Effector memory CD4-positive, alpha-beta T cell (primary cell): ENCODE measurements around the gene IDUA.

ENCODE experiments used
- DNase-seq, 3 donors: peaks; one replicate each; pipeline ENCODE4 v3.0.0-alpha.2; 2020
- H3K27ac ChIP-seq: 2 replicates; pipeline ENCODE4 v1.7.0; 2013; ENCODE audit warnings: mild to moderate bottlenecking, low read length, moderate library complexity; ENCODE audit not compliant: insufficient read depth, poor library complexity, severe bottlenecking
- H3K27me3 ChIP-seq: replicated peaks from 2 replicates; pipeline ENCODE4 v1.7.0; 2013; ENCODE audit warnings: mild to moderate bottlenecking, low read length; ENCODE audit not compliant: insufficient read depth, control insufficient read depth, poor library complexity, severe bottlenecking
- H3K36me3 ChIP-seq: 2 replicates; pipeline ENCODE4 v1.7.0; 2013; ENCODE audit warnings: mild to moderate bottlenecking, low read length, moderate library complexity; ENCODE audit not compliant: control insufficient read depth, insufficient read depth
- H3K4me1 ChIP-seq: 2 replicates; pipeline ENCODE4 v1.7.0; 2013; ENCODE audit warnings: low read length, mild to moderate bottlenecking; ENCODE audit not compliant: control insufficient read depth, insufficient read depth, poor library complexity, severe bottlenecking
- H3K4me3 ChIP-seq: 2 replicates; pipeline ENCODE4 v1.7.0; 2013; ENCODE audit warnings: low read length, low read depth, mild to moderate bottlenecking; ENCODE audit not compliant: insufficient read depth, poor library complexity, severe bottlenecking
- H3K9me3 ChIP-seq: 2 replicates; pipeline ENCODE4 v1.7.0; 2013; ENCODE audit warnings: mild to moderate bottlenecking, low read length, moderate library complexity; ENCODE audit not compliant: control insufficient read depth

The IDUA gene

DNA sequence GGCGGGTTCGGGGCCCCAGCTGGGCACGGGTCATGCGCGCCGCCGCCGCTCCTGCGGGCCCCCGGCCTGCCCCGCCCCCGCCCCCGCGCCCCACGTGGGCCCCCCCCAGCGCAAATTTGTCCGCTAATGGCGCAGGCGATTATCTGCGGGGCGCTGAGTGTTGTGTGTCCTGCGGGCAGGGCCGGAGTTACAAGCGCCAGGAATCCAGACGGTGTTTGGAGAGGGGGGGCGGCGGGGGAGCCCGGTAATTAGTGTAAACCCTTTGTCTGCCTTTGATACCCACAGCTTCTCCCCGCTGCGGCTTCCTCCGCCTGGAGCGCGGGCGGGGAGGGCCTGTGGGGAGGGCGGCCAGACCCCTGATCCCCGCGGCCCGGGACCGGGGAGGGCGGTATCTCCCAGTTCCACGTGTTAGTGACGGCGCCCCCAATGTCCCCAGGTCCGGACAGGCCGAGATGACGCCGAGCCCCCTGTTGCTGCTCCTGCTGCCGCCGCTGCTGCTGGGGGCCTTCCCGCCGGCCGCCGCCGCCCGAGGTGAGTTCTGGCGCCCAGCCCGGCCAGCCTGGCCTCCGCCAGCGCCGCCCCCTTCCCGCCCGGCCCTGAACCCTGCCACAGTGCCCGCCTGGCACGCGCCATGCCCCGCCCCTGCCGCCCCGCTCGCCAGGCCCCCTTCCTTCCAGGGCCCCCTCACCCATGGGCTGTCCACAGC, 25.3 kb downstream of the IDUA start:
- peak; percentile 20 to 32 (median 31) for DNase-seq
- H3K9me3 ChIP-seq, result no peaks in the 10 kb centered on the region
- H3K4me1 ChIP-seq, result peaks cover 19% of the 10 kb centered on the region
- H3K4me3 ChIP-seq, result peak overlapping the region; percentile 68
- H3K36me3 ChIP-seq, result no peaks in the 10 kb centered on the region
- no peak overlapping the region for H3K27ac ChIP-seq
- peaks cover 5% of the 10 kb centered on the region for H3K27me3 ChIP-seq

DNA sequence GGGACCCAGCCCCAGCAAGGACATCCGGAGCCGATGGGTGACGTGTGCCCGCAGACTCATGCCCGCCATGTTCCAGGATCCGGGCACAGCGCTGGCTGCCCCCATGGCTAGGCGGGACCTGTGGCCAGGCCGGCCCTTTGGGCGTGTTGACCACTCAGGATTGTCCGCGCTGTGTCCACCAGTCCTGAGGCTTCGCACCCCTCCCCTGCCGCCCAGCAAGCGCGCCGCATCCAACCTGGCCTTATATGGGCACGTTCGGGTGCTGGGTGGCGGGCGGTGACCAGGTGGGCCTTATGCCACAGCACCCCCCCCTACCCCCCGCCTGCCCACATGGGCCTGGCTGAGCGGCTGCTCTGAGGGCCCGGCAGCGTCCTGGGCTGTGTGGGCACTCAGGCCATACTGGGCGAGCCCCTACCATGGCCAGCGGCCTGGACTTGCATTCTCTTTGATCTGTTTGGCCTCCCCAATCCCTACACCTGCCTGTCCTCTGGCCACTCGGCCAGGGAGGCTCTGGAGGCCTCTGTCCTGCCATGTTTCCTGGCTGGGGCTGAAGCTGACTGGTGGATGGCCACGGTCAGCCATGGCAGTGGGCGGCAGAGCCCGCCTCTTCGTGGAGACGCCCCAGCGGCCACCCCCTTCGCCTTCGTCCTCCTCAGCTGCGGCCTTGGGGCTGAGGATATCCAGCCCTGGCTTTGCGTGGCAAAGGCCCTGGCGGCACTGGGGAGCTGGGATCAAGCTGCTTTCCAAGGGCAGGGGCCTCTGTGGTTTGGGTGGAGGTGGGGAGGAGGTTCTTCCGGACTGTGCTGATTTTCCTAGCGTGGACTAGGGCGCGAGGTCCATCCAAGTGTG, 26.6 kb downstream of the IDUA start:
- no peaks in the 10 kb centered on the region for H3K9me3 ChIP-seq
- no peak overlapping the region for H3K4me3 ChIP-seq
- no peaks in the 10 kb centered on the region for H3K36me3 ChIP-seq
- DNase-seq, result no peak
- no peak overlapping the region for H3K27ac ChIP-seq
- peaks cover 19% of the 10 kb centered on the region for H3K4me1 ChIP-seq
- H3K27me3 ChIP-seq, result no peaks in the 10 kb centered on the region

DNA sequence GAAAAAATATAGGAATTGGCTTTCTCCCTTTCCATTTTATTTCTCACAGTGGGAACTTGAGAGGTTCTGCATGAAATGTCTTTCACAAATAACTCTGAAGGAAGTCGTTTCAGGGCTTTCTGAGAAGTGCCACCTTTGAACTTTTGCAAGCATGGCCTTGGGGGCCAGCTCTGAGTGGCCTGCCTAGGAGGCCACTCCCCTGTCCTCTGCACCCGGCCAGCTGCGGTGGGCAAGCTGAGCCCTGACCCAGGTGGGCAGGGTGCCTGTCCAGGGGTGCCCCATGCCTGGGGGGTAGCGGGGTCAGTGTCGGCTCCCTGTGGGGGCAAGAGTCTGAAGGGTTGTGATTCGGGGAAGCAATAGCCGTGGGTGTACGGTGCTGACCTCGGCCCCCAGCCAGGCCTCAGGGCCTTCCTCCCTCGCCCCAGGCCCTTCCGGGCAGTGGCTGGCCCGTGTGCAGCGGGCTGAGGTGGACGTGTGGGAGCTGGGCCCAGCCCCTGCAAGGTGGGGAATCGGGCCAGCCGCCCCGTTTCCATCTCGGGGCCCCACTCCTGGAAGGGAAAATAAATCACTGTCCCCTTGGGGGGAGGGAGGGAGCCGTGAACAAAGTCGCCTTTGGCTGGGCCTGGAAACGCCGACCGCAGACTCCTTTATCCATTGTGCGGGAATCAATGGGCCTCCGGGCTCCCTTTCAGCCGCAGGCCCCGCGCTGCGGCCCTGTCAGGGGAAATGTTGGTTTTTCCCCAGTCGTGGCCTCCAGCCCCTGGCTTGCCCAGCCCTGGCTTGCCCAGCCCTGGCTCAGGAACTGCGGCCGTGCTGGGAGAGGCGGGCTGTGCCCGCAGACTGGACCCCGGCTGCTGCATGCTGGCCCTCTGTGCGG, 27.7 kb downstream of the IDUA start:
- H3K4me3 ChIP-seq, result no peak overlapping the region
- no peaks in the 10 kb centered on the region for H3K9me3 ChIP-seq
- no peaks in the 10 kb centered on the region for H3K27me3 ChIP-seq
- DNase-seq, result no peak
- no peak overlapping the region for H3K27ac ChIP-seq
- peaks cover 13% of the 10 kb centered on the region for H3K4me1 ChIP-seq
- H3K36me3 ChIP-seq, result no peaks in the 10 kb centered on the region

DNA sequence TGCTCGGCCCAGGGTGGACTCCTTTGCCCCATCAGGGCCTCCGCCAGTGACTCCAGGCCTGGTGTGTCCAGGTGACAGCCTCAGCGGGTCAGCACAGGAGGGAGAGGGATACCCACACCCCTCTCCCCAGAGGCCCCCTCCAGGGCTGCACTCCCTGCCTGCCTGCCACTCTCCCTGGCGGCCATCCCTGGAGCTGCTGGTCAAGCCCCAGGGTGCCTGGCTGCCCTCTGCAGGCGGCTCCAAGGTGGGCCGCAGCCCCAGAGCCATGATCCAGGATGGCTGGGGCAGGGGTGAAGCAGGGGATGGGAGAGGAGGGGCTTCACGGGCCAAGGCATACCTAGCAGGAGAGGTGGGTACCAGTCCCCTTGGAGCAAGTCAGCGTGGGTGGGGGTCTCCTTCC, 28.3 kb downstream of the IDUA start:
- H3K27ac ChIP-seq, result no peak overlapping the region
- DNase-seq, result no peak

DNA sequence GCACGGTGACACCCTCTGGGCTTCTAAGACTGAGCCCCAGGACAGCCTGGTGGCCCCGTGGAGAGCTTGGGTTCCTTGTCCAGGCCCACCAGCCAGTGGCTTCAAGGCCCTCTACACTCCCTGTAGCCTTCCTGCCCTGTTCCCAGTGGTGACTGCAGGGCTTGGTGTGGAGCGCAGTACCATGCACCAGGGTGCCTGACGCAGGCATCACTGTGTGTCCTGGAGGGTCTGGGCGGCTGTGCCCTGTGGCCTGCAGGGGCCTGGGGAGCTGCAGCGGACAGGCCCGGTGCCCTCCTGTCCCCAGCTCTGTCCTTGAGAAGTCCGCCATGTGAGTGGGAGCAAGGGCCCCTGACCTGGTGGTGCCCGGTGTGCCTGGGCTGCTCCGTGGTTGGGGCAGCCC, 28.9 kb downstream of the IDUA start:
- no peaks in the 10 kb centered on the region for H3K9me3 ChIP-seq
- no peak overlapping the region for H3K4me3 ChIP-seq
- peaks cover 10% of the 10 kb centered on the region for H3K4me1 ChIP-seq
- H3K27ac ChIP-seq, result no peak overlapping the region
- H3K36me3 ChIP-seq, result no peaks in the 10 kb centered on the region
- no peak for DNase-seq
- H3K27me3 ChIP-seq, result no peaks in the 10 kb centered on the region

More for the DNA sequence above, 28.3 kb downstream of the IDUA start:
- no peaks in the 10 kb centered on the region for H3K36me3 ChIP-seq
- H3K9me3 ChIP-seq, result no peaks in the 10 kb centered on the region
- H3K4me1 ChIP-seq, result peaks cover 13% of the 10 kb centered on the region
- no peaks in the 10 kb centered on the region for H3K27me3 ChIP-seq
- no peak overlapping the region for H3K4me3 ChIP-seq

DNA sequence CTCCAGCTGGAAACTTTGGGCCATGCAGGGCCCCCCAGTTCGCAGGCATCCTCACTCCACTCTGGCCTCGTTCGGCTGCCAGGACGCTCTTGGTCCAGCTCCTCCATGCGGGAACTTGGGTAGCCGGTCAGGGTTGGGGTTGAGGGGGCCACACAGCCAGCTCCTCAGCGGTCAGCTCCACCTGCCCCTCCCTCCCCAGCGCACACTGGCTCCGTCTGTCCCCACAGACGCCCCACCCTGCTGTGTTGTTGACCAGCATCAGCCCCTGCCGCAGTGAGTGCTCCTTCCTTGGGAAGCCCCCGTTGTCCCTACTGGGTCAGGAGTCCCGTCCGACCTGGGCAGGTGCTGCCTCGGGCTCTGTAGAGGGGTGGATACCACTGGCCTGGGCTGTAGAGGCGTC, 30.4 kb downstream of the IDUA start:
- Histone ChIP-seq H3K27ac (no peak overlapping the region), H3K36me3 (no peaks in the 10 kb centered on the region), H3K27me3 (no peaks in the 10 kb centered on the region), H3K4me3 (no peak overlapping the region), H3K9me3 (no peaks in the 10 kb centered on the region), H3K4me1 (peaks cover 6% of the 10 kb centered on the region)
- DNase-seq, result no peak

DNA sequence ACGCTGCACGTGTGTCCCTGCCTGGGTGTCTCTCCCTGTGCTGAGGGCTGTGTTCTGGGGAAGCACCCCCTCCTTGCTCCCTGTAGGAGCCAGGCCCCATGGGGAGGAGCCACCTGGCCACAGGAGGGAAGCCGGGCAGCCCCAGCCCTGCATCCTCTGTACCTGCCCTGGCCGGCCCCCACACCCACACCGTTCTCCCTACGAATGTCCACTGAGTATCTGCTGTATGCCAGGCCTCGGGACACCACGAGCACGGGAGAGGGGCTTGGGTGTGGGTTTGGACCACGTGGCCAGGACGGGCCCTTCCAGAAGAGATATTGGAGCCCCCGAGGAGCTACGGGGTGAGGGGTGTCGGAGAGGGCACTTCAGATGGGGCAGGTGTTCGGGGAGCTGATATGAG, 30.9 kb downstream of the IDUA start:
- Histone ChIP-seq H3K27ac (no peak overlapping the region), H3K4me3 (no peak overlapping the region), H3K4me1 (peaks cover 6% of the 10 kb centered on the region), H3K27me3 (no peaks in the 10 kb centered on the region), H3K36me3 (no peaks in the 10 kb centered on the region), H3K9me3 (no peaks in the 10 kb centered on the region)
- no peak for DNase-seq

DNA sequence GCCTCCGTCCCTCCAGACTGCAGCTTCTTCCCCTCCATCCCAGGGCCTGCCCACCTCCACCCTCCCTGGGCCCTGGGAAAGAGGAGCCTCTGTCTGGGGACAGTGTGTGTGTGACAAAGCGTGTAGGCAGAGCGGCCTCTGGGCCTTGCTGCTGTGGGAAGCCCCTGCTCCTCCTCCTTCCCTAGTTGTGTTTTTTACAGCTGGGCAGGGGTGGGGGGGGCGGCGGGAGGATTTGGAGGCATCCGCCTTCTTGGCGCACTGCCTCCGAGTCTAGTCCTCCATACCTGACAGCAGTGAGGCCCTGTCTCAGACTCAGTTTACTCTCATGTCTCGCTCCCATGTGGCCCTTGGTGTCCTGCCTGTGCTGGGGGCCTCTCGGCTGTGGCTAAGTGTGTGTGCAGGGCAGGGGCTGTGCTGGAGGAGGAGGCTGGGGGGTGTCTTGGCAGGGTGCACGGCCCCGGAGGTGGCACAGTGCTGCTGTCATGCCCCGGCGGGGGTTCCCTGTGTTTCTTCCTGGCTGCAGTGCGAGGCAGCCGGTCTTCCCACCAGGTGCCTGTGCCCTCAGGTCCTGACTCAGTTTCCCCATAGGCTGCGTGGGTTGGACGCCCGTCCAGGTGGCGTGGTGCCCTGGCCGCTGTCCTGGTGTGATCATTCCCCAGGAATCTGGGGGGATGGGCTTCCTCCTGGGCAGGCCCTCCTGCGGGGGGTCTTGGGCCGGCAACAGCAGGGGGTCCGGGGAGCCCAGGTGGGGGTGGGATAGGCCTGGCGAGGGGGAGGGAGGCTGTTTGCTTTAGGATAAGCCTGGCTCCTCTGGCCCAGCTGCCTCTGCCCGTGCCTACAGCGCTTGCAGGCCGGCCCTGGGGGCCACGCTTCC, 31.5 kb downstream of the IDUA start:
- H3K27ac ChIP-seq, result no peak overlapping the region
- no peak for DNase-seq
- H3K4me1 ChIP-seq, result peaks cover 6% of the 10 kb centered on the region
- H3K36me3 ChIP-seq, result no peaks in the 10 kb centered on the region
- H3K9me3 ChIP-seq, result no peaks in the 10 kb centered on the region
- no peaks in the 10 kb centered on the region for H3K27me3 ChIP-seq
- no peak overlapping the region for H3K4me3 ChIP-seq

DNA sequence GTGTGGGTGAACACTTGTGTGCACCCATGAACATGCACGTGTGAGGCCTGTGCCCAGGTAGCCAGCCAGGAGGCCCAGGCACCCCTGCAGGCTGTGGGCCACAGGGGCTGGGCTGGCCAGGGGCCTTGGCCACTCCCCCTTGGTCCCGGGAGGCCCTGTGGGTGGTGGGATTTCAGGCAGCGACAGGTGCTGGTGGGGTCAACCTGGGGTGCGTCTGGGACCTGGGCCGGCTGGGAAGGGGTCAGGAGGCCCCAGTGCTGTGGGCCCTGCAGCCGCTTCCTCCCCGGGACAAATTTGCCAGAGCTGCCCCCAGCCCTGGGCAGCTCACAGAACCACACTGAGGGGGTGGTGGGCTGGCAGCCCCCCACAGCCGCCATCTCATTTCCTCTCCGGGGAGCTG, 32.5 kb downstream of the IDUA start:
- H3K36me3 ChIP-seq, result no peaks in the 10 kb centered on the region
- H3K27ac ChIP-seq, result no peak overlapping the region
- no peak overlapping the region for H3K4me3 ChIP-seq
- H3K4me1 ChIP-seq, result peaks cover 6% of the 10 kb centered on the region
- H3K27me3 ChIP-seq, result no peaks in the 10 kb centered on the region
- DNase-seq, result no peak
- H3K9me3 ChIP-seq, result no peaks in the 10 kb centered on the region
